GM18858 (cell line): Measurements from ENCODE around the gene PUM2.
A peak's percentile ranks its signal among the peaks of the same experiment; 100 is the strongest.
"Not testable (repeated sequence)": the region's sequence is repeated elsewhere in the genome, so short reads cannot be mapped to it uniquely, and the experiment has no call there.

ENCODE experiments used
- ATAC-seq: cut with Tn5 transposase; IDR thresholded peaks from one replicate; pipeline ENCODE4 v1.9.1; 2021; ENCODE audit not compliant: unreplicated experiment

The PUM2 gene

DNA sequence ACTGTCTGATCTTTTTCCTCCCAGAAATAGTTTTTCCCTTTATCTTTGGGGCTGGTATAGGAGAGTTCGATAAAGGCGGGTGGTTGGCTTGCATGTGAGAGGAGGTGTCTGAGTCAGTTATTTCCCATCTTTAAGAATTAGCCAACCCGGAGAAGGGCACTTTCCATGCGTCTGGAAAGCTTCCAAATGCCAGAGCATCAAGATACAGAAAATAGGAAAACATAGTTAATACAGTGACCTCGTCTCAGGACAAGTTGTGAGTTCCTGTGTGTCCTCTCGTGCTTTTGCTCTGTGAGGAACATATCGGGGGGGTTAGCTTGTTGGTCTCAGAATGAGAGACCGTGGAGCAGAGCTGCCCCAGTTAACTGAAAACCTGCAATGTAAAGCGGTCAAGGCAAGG is 18.7 kb upstream of the PUM2 start:
- no peak for ATAC-seq

DNA sequence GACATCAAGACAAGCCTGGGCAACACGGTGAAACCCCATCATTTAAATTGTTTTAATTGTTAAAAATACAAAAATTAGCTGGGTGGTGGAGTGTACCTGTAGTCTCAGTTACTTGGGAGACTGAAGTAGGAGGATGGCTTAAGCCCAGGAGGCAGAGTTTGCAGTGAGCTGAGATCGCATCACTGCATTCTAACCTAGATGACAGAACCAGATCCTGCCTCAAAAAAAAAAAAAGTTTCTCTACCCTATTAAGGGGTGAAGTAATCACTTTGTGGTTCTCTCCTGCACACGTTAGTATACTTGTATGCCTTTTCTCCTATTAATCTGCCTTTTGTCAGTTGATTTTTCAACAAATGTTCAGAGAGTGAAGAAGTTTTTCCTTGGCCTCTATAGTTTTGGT is 18.1 kb upstream of the PUM2 start:
- ATAC-seq, result no peak

GRCh38 chr2:20367929-20368328 is 17.3 kb upstream of the PUM2 start:
- ATAC-seq, result not testable (repeated sequence)

DNA sequence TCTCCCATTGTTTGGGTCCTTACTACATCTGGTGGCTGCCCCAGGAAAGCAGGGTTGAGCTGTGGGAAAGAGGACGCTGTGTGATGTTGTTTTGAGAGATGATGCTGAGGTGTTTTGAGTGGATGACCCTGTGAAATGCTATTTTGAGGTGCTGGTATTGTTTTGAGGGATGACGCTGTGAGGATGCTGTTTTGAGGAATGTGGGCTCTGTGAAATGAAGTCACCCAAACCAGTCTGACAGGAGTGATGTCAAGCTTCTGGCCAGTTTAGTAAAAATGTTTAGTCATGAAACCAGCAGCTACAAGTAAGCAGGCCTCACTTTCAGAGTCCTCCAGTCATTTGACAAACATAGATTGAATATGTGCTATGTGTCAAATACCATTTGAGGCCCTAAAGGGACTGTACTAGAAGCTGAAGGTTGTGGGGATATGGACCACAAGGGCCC is 16.1 kb upstream of the PUM2 start:
- no peak for ATAC-seq

- peak; percentile 98 for ATAC-seq
These were observed 14.7 kb upstream of the PUM2 start for GRCh38 chr2:20365249-20365817.

- no peak for ATAC-seq
These were observed 12.9 kb upstream of the PUM2 start for GRCh38 chr2:20363578-20363977.

GRCh38 chr2:20362701-20363435 is 12.2 kb upstream of the PUM2 start:
- ATAC-seq, result no peak

GRCh38 chr2:20361893-20362292 is 11.2 kb upstream of the PUM2 start:
- ATAC-seq, result no peak

DNA sequence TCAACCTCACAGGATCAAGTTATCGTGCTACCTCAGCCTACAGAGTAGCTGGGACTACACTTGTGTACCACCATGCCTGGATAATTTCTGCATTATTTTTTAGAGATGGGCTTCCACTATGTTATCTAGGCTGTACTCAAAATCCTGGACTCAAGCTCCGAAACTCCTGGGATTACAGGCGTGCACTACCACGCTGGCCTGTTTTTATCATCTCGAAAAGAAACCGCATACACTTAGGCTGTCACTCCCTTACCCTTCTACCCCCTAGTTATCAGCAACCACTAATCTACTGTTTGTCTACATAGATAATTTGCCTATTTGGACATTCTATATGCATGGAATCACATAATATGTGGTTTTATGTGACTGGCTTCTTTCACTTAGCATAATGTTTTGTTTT is 8.5 kb upstream of the PUM2 start:
- no peak for ATAC-seq

DNA sequence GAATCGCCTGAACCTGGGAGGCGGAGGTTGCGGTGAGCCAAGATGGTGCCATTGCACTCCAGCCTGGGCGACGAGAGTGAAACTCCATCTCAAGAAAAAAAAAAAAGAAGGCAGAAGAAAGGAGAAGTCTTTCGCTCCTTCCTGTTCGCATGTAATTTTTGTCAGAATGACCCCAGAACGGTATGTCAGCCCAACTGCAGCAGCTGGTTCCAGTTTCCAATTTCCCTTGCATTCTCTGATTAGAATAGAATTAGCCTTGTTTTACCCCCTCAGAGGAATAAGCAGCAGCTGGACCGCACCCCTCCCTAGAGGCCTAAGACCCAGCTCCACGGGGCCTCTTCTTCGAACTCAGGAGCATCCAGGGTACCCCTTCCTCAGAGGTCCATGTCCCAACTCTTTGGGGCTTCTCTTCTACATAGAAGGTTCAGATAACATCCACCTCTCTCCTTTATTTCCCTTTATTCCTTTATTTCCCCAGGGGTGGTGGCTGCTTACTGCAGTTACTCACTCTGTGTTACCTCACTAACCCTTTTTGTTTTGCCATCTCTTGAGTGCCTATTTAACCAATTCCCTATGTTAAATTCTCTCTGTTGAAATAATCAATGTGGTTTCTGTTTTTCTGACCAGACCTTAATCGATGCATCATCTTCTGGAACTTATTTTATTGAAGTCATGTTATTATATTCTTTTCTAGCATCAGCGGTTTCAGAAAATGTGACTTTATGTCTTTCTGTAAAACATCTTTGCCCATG is 7.2 kb upstream of the PUM2 start:
- no peak for ATAC-seq

DNA sequence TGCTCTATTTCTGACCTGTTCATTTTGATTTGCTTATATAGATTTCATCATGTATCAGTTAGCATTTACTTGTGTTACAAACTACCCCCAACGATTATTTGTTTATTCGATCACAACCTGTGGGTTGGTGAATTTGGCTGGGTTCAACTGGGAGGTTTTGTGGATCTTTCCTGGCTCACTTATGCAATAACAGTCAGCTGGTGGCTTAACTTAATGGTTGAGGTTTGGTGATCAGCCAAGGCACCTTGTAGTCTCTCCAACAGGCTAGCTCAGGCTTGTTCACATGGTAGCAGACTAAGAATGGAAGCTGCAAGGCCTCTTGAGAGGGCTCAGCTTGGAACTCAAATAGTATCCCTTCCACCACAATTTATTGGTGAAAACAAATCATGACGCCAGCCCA is 5.4 kb upstream of the PUM2 start:
- no peak for ATAC-seq

DNA sequence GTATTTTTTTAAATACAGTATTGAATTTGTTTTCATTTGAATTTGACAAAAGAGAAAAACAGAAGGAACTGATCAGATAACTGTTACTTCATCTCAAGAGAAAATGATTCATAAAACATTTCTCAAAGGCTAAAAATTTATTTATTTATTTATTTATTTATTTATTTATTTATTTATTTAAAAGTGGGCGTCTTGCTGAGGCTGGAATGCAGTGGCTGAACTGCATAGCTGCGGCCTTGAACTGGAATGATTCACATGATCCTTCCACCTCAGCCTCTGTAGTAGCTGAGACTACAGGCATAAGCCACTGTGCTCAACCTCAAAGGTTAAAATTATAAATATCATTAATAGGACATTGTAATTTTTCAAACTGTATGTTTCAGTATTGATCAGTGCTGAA is 4.5 kb upstream of the PUM2 start:
- ATAC-seq, result no peak

GRCh38 chr2:20353241-20353992 is 2.8 kb upstream of the PUM2 start:
- no peak for ATAC-seq

GRCh38 chr2:20352581-20353216 is 2.1 kb upstream of the PUM2 start:
- no peak for ATAC-seq

GRCh38 chr2:20352230-20352578 is 1.6 kb upstream of the PUM2 start:
- no peak for ATAC-seq

DNA sequence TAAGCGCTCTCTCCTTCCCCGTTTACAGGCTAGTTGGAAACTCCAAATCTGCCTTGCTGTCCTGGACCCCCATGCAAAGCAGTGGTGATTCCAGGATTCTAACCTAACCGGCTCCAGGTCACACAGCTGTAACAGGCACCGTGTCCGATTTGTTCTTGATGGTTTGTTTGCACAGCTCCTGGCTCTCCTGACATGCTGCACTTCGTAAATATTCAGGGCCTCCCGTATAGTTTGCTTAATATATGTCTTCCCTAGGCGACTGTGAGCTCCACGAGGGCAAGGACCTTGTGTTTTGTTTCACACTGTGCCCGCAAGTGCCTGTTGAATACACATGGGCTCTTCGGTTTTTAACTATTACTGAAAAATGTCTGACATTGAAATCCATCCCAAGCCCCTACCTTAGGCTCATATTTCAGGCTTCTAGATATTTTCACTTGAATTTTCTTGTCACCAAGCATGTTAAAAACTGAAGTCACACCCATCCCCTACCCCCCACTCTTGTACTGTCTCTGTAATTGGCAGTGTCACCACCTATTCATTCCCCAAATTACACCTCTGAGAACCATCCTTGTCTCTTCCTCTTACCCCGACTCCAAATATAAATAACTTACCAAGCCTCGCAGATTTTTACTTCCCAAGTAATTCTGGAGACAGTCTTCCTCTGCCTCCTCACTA is 1.0 kb upstream of the PUM2 start:
- peak; percentile 0 for ATAC-seq

DNA sequence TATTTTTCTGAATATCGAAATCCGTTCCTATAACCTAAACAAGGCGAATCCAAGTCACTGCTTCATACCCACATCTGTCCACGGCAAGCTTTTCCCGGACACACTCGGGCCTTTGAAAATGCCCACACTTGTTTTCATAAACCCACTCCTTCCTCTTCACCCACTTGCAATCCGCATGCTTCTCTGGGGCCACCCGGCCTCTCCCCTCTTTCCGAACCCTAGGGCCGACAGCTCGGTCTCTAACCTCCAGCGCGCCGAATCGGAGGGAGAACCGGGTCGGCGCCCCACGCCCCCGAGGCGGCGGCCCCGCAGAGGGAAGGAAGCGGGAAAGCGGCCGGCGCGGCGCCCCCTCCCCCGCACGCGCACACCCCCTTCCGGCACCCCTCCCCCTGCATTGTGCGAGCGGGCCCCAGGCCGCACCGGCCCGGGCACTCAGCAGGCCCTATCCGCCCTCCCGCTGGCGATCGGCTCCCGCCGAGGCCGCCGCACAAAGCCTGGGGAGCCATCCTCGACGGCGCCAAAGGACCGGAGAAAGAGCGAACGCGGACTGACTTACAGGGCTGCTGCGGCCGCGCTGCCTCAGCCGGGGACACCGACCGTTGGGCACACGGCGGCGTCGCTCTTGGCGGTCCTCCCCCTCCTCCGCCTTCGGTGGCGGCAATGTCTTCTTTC is 467 bp downstream of the PUM2 start:
- peak; percentile 5 for ATAC-seq

GRCh38 chr2:20349513-20349921 is 1.1 kb downstream of the PUM2 start:
- no peak for ATAC-seq

- ATAC-seq, result no peak
These were observed 2.1 kb downstream of the PUM2 start for GRCh38 chr2:20348542-20348941.
